Measurements from ENCODE around the gene PSAP.

Gene PSAP

GRCh38 chr10:71827852-71828251, 23.2 kb downstream of the PSAP start:
- no peak for DNase-seq (ENCODE audit: low spot score)

GRCh38 chr10:71825217-71825616, 25.8 kb downstream of the PSAP start:
- no peak for DNase-seq (ENCODE audit: low spot score)

- no peak for DNase-seq (ENCODE audit: low spot score)
Measured at GRCh38 chr10:71824333-71824732, 26.7 kb downstream of the PSAP start.

- no peak for DNase-seq (ENCODE audit: low spot score)
Measured at GRCh38 chr10:71823356-71823755, 27.7 kb downstream of the PSAP start.

- no peak for DNase-seq (ENCODE audit: low spot score)
Measured at GRCh38 chr10:71821909-71822763, 28.9 kb downstream of the PSAP start.

GRCh38 chr10:71820966-71821365, 30.1 kb downstream of the PSAP start:
- no peak for DNase-seq (ENCODE audit: low spot score)

GRCh38 chr10:71819985-71820384, 31.1 kb downstream of the PSAP start:
- no peak for DNase-seq (ENCODE audit: low spot score)

- DNase-seq (ENCODE audit: low spot score), result no peak
Measured at GRCh38 chr10:71819441-71819861, 31.6 kb downstream of the PSAP start.

- no peak for DNase-seq (ENCODE audit: low spot score)
Measured at GRCh38 chr10:71818674-71819260, 32.3 kb downstream of the PSAP start.

- no peak for DNase-seq (ENCODE audit: low spot score)
Measured at GRCh38 chr10:71817831-71818655, 33.0 kb downstream of the PSAP start.

- no peak for DNase-seq (ENCODE audit: low spot score)
Measured at GRCh38 chr10:71816936-71817618, 34.0 kb downstream of the PSAP start.

- no peak for DNase-seq (ENCODE audit: low spot score)
Measured at GRCh38 chr10:71816421-71816851, 34.6 kb downstream of the PSAP start.

GRCh38 chr10:71815515-71816130, 35.4 kb downstream of the PSAP start:
- DNase-seq (ENCODE audit: low spot score), result no peak

- no peak for DNase-seq (ENCODE audit: low spot score)
Measured at GRCh38 chr10:71814922-71815411, 36.1 kb downstream of the PSAP start.

GRCh38 chr10:71812913-71813590, 38.0 kb downstream of the PSAP start:
- DNase-seq (ENCODE audit: low spot score), result no peak

GRCh38 chr10:71812016-71812912, 38.8 kb downstream of the PSAP start:
- DNase-seq (ENCODE audit: low spot score), result peak; percentile 41

GRCh38 chr10:71811351-71811750, 39.7 kb downstream of the PSAP start:
- no peak for DNase-seq (ENCODE audit: low spot score)

GRCh38 chr10:71810048-71810750, 40.9 kb downstream of the PSAP start:
- no peak for DNase-seq (ENCODE audit: low spot score)

GRCh38 chr10:71809628-71810027, 41.4 kb downstream of the PSAP start:
- no peak for DNase-seq (ENCODE audit: low spot score)
